HG02759 (cell line): ENCODE results near the gene RPL29.

Experiments
- ATAC-seq: cut with Tn5 transposase; IDR thresholded peaks from one replicate; pipeline ENCODE4 v1.9.1; 2021; ENCODE audit warnings: mild to moderate bottlenecking, moderate library complexity; ENCODE audit not compliant: unreplicated experiment

The RPL29 gene

DNA sequence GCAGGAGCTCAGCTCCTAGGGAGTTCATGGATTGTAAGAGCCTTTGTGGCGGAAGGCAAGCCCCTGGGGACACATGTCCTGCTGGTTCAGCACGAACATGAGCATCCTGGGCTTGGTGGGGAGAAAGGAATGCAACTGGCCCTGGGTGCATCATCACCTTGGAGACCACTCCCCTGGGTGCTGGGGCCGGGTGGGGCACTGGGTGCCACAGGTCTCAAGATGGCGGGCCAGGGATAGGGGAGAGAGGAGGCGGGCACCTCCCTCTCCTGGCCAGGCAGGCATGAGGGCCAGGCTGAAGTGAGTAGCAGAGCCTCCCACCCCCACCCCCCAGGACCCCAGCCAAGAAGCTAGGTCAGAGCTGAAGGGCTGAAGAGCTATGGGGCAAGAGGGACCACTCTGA is 29.2 kb downstream of the RPL29 start:
- ATAC-seq: no peak

DNA sequence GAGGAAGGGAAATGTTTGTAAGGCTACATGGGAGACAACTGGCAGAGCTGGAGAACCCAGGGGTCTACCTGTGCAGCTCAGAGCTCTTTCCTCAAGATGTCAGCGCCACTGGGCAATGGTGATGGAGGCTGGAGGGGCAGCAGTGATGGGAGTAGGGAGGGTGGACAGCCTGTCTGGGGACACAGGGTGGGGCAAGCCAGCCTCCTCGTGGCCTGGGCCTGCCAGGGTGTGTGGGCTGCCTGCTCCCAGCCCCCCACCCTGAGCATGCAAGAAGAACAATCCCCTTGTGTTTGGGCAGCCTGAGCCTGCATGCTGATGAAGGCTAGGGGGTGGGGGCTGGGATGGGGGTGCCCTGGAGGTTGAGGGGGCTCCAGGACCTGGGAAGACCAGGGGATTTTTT is 29.7 kb downstream of the RPL29 start:
- no peak for ATAC-seq

DNA sequence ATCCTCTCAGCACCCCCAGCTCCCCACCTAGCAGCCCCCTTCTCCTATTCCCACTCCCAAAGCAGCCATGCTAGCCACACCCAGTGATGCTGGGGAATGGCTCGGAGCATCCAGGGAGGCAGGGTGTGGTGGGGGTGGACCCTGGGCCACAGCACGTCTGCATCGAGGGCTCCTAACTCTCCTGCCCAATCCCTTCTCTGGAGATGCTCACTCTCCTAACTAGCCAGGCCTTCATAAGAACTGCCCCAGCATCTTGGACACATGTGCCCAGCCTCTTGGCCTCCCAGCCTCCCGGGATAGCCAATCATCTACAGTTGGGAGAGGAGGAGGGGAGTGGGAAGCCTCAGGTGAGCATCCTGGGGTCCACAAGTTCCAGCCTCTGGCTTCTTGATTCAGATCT is 31.2 kb downstream of the RPL29 start:
- ATAC-seq: no peak

DNA sequence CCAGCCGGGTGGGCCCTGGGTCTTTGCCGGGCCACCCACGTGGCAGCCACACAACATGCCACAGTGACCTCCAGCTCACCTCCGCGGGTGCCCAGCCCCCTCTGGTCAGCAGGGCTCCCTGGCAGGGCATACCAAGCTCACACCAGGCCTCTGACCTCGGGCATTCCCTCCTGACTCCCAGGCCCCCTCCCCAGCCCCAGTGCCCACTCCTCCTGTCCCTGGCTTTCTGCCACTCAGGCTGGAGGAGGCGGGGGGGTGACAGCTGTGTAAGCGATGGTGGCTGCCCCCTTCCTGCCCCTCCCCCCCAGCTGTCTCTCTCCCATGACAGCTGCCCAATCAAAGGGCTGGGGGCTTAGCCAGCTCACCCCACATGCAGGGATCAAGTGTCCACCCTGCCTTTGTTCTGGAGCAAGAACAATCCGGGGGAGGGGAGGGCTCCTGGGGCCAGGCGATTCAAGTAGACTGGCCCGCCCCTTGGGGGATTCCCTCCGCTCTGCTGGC is 31.7 kb downstream of the RPL29 start:
- ATAC-seq: no peak

DNA sequence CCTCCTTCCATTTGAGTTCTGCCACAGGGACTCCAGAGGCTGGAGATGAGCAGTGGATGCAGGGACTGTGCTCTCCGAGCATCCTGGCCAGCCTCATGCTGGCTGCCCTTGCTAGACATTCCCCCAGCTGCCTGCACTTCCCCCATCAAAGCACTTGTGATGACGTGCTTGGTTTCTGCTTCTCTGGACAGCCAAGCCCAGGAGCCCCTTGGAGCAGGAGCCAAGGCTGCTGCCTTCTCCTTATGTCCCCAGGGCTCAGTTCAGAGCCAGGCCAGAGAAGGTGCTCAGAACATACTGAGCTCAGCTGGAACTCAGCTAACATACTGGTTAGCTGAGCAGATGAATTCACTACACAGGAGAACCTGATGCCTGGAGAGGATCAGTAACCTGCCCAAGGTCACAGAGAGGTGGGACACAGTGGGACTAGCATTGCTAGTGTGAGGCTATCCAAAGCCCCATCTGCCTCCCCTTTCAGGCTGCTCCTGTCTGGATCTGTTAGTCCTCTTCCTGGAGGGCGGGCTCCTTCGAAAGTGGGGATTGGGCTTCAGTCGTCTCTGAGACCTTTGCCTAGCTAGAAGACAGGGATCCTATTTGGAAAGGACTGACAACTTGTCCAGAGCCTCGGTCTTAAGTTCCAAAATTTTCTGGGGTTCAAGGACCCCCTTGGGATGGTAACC is 32.7 kb downstream of the RPL29 start:
- no peak for ATAC-seq

DNA sequence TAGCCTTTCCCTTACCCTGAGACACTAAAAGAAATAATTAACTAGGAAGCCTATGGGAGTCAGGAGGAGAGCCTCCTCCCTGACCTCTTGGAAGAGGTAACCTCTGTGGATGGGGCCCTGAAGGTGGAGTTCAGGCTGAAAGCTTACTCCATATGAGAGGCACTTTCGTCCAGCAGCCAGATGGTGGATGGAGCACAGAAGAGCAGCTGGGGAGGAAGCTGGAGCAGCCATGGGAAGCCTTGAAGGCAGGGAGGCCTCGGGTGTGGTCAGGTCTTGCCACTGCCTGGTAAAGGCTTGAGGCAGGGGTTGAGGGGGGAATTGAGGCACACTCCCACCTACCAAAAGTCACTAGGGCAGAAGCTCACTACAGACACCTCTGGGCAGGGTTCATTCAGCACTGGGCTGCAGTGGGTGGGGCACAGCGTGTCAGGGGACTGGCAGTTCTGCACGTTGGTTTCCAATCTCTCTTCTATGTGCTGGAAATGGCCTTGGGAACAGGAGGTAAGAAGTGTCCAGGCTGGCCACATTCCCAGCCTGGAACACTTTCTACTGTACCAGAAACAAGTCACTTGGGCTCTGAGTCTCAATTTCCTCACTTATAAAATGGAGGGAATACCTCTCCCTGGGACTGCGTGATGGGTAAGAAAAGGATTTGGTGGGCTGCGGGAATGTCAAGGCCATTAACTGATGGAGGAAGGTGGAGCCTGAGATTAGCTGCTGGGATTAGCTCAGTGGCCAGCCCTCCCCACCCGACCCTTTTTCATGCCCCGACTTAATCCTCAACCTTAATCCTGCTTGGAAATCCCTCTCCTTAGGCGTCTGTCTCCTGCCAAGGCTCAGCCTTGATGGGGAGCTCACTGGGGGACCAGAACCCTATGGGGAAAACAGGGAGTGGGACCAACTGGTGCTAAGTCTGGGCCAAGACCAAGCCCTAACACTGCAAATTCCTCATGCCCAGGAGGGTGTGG is 33.8 kb downstream of the RPL29 start:
- no peak for ATAC-seq

DNA sequence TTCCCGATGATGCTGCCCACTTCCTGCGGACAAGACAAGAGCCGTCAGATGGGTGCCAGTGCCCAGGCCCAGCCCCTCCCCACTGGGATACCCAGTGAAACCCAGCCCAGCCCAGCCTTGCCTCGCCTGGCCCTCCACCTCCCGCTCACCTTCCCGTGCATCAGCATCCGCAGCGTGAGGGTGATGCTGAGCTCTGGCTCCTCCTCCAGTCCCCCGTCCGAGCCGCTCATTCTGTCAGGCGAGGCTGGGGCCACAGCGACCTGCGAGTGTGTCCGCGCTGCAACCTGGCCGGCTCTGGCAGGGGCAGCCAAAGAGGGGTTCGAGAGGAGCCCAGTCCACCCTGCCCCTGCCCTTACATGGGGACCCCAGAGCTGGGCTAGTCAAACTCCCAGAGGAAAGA is 34.7 kb downstream of the RPL29 start:
- ATAC-seq: no peak

DNA sequence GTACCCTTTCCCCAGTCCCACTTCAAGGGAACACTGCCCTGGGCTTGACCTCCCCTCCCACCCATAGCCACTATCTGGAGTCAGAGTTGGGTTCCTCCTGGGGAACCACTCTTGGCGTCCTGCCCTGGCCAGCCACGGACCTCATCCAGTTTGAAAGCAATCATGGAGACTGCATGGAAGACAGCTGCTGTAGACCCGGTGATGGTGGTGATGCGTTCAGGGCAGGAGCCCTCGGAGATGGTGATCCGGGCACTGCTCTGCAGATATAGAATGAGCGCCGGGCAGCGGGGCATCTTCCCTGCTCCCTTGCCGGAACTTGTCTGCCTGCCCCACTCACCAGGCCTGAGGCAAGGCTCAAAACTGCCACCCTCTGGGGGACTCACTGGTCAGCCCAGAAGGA is 35.3 kb downstream of the RPL29 start:
- no peak for ATAC-seq

DNA sequence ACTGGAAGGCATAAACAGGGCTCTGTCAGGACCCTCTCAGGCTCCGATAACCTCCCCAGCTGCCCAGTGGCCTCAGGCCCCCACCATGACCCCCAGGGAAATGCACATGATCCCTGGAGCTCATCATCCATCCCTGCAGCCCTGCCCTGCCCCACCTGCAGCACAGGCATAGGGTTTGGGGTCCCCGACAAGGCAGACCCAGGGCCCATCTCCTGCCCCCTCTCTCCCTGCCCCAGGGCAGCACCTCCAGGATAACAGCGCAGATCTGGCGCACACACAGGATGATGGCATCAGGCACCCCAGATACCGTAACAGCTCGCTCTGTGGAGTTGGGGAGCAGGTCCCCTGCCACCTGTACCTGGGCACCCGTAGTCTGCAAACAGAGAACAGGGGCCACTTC is 36.0 kb downstream of the RPL29 start:
- no peak for ATAC-seq

DNA sequence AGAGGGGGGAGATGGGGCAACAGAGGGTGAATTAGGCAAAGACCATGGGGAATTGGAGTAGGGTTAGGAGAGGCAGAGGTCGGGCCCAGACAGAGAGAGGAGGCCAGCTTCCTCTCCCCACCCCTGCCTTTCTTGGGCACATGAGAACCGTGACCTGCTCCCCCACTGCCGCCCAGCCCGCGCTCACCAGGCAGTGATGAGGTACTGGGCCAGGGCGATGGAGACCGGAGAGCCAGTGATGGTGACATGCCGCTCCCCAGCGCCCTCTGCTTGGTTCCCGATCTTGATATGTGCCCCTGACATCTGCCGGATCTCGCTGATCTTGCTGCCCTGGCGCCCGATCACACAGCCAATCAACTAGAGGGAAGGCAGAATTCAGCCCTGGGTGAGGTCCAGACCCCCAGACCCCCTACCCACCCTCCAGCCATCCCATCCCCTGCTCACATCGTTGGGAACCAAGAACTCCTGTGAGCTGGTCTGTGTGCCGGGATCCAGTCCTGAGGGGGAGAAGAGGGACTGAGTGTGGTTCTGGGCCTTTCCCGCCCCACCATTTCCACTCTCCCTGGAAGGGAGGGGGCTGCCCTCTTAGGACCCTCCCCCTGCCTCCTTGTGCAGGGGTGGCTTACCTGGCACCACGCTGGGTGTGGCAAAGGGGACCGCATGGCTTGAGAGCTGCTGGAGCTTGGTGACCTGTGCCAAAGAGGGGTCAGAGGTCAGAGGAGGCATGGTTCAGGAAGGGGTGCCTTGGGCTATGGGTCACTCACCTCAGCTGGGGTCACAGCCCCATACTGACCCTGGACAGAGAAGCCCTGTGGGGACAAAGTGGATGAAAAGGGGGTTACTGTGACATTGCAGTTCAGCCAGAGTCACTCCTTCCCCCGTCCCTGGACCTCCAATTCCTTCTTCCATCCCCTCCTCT is 36.8 kb downstream of the RPL29 start:
- no peak for ATAC-seq

DNA sequence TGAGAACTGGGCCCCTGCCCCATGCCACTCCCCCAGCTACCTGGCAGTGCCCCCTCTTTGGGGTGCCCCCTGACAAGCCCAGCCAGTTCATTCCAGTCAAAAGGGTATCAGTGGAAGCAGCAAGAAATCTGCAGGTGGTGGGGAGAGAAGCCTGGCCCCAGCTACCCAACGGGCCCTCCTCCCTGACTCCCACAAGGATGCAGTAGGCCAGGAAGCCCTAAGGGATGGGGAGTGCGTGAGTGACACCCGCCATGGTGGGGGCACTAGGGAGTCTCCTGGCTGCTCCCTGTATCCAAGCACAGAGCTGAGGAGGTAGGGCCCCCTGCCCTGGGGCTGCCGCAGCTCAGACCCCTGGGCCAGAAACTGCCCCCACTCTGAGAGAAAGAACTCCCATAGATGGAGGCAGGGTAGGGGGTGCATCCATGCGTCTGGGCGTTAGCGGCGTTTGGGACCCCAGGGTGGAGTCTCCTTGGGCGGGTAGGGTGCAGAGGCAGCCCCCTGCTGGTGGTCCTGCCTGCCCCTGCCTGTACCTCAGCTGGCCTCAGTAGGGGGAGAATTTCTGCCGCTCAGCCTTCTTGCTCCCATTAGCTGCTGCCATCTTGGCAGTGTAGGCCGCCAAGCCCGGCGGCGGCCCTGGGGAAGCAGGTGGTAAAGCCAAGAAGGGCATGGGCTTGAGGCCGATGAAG is 38.0 kb downstream of the RPL29 start:
- no peak for ATAC-seq

DNA sequence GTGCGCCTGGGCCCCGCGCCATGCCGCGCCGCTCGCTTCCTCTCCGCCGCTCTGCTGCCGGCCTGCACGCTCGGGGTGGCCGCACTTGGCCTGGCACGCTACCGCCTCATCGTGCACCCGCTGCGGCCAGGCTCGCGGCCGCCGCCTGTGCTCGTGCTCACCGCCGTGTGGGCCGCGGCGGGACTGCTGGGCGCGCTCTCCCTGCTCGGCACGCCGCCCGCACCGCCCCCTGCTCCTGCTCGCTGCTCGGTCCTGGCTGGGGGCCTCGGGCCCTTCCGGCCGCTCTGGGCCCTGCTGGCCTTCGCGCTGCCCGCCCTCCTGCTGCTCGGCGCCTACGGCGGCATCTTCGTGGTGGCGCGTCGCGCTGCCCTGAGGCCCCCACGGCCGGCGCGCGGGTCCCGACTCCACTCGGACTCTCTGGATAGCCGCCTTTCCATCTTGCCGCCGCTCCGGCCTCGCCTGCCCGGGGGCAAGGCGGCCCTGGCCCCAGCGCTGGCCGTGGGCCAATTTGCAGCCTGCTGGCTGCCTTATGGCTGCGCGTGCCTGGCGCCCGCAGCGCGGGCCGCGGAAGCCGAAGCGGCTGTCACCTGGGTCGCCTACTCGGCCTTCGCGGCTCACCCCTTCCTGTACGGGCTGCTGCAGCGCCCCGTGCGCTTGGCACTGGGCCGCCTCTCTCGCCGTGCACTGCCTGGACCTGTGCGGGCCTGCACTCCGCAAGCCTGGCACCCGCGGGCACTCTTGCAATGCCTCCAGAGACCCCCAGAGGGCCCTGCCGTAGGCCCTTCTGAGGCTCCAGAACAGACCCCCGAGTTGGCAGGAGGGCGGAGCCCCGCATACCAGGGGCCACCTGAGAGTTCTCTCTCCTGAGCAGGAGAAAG is 39.6 kb downstream of the RPL29 start:
- peak; percentile 57 for ATAC-seq

DNA sequence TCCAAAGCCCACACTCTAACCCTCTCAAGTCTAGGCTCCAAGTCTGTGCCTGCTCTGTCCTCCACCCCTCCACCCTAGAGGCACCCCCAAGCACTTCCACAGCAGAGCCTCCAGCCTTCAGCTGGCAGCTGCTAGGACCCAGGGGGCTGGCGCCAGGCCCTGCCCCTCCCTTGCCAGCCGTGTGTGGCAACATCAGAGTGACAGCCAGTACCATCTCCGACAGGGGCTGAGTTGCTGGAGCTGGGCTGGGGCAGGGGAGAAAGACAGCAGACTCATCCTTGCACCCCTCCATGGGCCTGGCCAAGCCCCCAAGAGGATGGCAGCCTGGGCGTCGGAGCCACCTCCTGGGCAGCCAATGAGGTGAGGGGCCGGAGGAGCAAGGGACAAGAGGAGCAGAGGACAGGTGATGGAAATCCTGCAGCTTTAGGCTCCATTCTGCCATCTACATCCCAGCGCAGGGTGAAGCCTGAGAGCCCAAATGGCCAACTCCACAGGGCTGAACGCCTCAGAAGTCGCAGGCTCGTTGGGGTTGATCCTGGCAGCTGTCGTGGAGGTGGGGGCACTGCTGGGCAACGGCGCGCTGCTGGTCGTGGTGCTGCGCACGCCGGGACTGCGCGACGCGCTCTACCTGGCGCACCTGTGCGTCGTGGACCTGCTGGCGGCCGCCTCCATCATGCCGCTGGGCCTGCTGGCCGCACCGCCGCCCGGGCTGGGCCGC is 40.4 kb downstream of the RPL29 start, which contains the start of gene GPR62:
TSS of gene GPR62 (plus strand) at position 207 of the 718 bp plus-strand sequence. CDS start at position 479, 272 bp downstream.
- no peak for ATAC-seq

DNA sequence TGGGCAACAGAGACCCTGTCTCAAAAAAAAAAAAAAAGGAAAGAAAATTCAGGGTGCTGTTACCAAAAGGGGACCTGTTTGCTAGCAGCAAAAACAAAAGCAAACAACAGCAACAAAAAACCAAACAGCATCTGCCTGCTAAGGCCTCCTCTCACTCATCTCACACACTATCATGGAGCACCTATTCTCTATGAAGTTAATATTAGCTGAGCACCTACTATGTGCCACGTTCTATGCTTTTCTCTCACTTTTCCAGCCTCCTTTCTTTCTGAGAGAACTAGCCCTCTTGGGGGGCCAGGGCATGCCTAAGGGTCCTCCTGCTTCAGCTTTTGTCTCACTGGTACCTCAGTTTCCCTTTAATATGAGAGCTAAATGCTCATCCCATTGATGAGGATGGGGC is 41.0 kb downstream of the RPL29 start:
- ATAC-seq: no peak

DNA sequence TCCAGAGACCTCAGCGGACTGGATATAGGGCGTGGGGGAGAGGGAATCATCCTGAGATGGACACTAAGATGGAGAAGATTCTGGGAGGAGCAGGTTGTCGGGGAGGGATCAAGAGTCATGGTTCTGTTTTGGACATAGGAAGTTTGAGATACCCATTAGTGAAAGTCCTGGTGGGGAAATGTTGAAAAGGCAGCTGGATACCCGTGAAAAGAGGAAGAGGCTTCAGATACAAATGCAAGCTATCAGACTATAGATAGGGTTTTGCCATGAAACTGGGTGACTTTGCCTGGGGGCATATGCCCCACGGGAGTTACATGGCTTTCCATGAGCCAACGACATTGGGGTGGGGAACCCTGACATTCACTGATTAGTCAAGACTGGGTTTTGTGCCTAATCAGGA is 41.6 kb downstream of the RPL29 start:
- no peak for ATAC-seq

DNA sequence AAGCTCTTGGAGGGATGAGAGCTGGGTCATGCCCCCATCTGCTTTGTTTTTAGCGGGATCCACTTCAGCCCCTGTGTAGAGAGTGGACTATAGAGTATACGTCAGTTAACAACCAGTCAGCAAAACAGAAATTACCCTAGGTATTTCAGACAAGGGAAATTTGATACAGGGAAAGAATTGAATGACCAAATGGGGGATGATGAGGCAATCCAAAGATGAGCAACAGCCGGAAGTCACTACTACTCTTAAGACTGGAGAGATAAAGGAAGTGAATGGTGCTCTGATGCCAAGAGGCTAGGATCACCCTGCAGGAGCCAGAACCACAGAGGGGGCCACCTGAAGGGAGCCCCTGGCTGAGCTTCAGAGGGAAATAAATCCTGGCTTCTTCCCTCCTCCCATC is 42.2 kb downstream of the RPL29 start:
- ATAC-seq: no peak

DNA sequence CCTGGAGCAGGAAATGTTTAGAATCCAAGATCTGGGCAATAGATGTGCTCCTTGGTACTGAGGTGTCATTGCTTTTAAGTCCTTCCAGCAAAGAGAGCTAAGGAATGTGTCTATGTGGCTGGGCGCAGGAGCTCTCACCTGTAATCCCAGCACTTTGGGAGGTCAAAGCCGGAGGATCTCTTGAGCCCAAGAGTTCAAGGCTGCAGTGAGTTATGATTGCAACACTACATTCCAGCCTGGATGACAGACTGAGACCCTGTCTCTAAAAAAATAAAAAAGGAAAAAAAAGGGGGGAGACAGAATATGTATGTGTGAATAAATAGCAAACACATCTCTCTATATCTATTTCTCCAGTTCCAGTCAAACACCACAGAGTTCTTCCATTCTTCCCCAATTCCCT is 44.8 kb downstream of the RPL29 start:
- no peak for ATAC-seq

DNA sequence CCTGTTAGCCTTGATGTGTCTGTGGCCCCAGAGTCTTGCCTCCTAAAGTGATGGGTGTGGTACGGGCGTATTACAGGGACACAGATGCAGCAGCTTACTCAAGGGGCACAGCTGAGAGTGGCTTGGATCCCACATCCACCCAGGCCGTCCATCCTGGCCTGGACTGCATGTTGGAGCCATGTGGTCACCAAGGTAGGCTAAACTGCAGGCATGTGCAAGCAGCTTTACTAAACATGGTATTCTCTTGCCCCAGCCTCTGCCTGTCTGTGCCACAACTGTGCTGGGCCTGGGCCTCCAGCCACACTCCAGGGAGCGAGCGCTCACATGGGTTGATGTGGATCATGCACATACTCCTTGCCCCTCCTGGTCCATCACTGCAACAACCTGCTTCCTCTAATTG is 46.6 kb downstream of the RPL29 start:
- ATAC-seq: no peak
